ENCODE results near the gene DOC2B.

DOC2B gene

DNA sequence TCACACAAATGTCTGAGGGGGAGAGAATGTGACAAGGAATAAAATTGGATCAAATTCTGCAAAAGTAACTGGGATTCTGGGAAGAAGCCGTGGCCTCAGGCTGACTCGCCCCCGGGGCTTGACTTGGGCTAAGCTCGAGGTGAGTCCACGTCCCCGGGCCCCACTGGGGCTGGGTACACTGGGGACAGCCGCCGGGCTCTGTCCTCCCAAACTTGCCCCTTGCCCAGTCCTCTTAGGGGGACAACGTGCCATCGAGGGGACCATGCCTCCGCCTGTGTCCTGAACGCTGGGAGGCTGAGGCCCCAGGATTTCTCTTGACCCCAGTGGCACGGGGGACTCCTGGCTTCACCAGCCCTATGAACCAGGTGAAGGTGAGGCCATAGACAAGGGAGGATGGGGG lies 21.1 kb downstream of the DOC2B start:
- no peak for DNase-seq

DNA sequence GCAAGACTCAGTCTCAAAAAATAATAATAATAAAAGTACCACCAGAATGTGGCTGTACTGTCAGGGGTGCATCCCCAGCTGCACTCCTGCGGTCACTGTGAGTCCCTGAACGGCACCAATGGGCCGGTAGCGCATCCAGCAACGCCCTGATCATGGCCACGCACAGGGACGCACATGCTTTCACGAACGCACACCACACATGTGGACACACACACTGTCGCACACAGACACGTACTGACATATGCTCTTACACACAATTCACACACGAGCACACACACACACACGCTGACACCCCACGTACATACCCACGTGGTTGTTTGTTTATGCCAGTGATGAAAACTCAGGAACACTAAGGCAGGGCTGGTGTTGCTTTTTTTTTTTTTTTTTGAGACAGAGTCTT lies 21.8 kb downstream of the DOC2B start:
- no peak for DNase-seq

DNA sequence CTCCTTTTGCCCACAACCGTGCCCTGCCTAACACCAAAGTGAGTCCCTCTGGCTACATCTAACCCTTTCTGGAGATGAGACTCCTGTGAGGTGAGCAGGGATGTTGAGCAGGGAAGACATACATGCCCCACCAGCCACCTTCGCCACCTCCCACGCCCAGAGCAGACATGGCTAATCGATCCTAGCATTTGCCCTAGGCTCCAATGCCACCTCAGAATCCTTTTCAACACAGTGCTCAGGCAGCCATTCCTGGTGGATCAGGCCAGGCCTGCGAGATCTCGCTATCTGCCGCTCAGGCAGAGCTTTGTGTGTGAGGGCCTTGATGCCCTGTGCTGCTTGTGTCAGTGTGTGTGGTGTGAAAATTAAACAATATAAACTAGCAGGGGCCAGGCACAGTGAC lies 23.1 kb downstream of the DOC2B start:
- no peak for DNase-seq

DNA sequence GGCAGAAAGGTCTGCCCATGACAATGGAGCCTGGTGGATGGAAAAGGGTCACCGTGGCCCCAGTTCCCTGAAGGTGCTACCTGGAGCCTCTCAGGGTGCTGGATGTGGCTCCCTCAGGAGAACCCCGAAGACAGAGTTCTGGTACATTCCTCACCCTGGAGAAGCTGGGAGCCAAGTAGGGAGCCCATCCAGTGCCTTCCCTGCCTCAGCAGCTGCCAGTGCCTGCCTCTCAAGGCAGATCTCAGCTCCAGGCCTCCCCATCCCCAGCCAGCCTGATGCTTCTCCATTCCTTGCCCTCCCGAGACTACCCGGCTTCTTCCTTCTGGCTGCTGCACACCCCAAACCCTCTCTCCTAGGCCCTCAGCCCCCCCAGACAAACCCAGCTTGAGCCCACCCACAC lies 23.5 kb downstream of the DOC2B start:
- no peak for DNase-seq

DNA sequence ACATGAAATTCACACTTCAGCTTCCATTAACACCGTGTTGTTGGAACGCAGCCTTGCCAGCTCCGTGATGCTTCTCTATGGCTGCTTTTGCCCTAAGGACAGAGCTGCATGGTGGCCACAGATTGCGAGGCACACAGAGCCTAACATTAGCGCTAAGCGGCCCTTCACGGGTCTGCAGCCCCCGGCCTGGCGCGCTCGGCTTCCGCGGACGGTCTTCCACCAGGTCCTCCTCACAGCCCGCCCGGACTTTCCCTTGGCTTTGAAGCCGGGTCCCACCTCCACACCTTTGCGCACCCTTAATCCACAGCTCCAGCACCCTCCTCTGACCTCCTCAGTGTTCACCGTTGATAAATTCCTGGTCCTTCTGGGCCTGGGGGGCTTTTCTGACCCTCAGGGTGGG lies 24.5 kb downstream of the DOC2B start:
- DNase-seq, result no peak

DNA sequence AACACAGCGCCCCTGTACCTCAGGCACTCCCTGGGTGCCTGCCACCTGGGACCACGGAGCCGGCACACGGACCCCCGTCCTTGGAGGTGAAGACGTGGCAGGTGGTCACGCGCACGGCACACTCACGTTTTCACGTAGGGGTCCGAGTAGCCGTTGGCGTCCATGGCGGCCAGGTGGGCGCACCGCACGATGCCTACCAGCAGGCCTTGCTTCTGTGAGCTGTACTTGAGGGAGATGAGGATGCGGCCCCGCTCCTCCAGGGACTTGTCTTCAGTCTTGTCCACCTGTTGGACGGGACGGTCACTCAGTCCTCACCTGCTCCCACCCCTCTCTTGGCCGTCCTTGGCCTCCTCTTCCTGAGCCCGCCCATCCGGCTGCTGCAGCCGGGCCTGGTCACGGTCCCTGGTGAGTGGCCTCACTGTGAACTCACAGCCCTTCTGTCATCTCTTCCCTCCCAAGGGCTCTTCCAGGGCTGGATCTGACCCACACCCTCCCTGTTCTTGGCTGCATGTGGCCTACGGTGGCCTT lies 25.3 kb downstream of the DOC2B start:
- no peak for DNase-seq

DNA sequence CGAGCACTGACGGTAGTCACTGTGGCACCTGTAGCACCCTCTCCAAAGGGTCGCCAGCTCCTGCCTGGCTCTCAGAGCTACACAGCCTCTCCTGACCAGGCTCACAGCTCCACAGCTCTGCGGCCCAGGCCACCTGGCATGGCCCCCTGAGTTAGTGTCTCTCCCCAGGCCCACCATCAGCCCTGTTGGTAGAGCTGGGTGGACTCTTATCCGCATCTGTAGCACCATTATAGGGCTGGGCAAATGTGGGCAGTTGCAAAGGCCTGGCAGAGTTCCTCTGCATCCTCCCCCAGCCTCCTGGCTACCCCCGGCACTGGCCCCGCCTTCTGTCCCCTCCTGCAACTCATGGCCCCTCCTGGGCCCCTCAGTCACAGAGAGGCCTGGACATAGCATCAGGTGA lies 25.9 kb downstream of the DOC2B start:
- no peak for DNase-seq

DNA sequence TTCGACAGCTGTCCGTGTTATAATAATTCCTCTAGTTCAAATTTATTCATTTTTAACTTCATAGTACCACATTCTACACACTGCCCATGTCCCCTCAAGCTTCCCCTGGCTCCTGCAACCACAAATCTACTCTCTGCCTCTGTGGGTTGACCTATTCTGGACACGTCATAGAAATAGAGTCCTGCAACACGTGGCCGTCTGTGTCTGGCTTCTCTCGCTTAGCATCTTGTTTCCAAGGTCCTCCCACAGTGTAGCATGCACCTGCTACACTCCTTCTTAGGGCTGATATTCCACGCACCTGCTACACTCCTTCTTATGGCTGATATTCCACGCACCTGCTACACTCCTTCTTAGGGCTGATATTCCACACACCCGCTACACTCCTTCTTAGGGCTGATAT lies 27.6 kb downstream of the DOC2B start:
- no peak for DNase-seq

DNA sequence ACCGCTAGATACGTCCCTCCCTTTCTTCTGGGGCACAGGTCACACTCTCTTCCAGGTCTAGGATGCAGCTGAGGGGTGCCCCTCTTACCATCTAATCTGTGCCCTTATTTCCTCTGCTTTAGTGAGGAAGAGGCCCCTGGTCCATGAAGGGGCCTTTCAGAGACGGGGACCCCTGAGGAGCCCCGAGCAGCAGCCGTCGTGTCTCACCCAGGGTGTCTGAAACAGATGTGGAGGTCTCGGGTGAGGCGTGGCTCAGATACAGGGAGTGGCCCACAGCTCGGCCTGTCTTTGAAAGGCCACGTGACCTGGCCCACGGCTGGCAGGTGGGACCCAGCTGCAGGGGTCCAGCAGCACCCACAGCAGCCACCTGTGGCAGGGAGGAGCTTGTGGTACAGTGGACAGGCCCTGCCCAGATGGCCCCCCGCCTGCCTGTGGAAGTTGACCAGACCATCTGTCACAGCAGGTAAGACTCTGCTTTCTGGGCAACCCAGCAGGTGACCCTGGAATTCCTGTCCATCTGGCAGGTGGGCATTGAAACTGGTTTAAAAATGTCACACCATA lies 28.5 kb downstream of the DOC2B start:
- no peak for DNase-seq

DNA sequence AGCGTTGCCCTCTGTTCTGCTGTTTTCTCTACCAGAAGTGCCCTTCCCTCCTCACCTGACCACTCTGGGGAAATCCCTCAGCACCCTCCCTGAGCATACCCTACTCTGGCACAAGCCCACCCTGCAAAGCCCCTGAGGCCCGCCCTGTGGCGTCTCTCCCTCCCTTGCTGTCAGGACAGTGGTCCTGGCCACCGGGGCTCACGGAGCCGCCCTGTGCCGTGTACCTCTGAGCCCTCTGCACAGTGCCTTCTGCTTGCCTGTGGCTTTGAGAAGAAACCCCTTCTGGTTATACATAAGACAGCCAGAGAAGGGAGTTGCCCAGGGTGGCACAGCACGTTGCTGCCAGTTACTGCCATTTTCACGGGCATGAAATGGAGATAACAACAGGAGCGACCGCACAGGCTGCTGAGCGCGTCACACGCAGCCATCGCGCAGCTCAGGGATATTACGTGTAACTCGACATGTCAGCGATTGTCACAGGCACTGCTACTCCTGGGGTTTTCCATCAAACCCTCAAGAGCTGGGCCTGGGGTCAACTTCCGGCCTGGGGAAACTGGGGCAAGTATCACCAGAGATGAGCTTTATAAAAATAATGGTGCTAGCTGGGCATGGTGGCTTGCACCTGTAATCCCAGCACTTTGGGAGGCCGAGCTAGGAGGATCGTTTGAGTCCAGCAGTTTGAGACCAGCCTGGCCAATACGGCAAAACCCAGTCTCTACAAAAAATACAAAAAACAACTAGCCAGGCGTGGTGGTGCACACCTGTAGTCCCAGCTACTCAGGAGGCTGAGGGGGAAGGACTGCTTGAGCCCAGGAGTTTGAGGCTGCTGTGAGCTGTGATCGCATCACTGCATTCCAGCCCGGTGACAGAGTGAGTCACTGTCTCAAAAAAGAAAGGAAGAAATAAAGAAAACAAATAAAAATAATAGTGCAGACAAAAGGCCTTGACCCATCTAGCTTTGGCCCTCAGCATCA lies 29.3 kb downstream of the DOC2B start:
- no peak for DNase-seq

DNA sequence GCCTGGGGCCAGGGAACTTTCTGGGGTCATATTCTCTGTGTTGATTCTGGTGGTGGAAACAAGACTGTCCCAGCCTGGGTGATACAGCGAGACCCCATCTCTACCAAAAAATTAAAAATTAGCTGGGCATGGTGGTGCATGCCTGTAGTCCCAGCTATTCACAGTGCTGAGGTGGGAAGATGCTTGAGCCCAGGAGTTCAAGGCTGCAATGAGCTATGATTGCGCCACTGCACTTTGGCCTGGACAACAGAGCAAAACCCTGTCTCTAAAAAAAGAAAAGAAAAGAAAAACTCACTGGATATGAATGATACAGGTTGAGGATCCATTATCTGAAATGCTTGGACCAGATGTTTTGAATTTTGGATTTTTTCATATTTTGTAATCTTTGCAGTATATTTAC lies 30.4 kb downstream of the DOC2B start:
- DNase-seq, result no peak

DNA sequence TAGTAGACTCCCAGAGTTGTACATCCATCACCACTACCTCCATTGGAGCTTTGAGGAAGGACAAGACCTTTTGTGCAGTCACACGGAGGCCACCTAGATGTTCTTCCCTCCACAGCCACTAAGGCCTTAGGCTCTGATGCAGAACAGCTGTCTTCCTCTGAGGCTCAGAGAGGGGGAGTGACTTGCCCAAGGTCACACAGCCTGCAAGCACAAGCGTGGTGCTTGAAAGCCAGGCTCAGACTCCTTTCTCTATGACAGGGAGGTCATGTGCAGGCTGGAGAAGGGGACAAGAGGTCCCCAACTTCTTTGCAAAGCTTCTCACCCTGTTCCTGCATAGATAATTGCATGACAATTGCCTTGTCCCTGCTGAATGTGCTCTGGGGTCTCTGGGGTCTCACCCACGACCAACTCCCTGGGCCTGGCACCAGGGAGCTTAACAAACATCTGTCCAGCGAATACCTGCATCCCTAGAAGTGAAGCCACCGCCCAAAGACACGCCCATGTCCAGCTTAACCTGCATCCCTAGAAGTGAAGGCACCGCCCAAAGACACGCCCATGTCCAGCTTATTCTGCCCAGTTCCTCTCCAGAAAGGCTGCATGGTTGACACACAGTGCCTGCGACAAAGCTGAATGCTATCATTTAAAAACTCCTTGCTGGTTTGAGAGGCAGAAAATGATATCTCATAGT lies 31.4 kb downstream of the DOC2B start:
- DNase-seq, result no peak

DNA sequence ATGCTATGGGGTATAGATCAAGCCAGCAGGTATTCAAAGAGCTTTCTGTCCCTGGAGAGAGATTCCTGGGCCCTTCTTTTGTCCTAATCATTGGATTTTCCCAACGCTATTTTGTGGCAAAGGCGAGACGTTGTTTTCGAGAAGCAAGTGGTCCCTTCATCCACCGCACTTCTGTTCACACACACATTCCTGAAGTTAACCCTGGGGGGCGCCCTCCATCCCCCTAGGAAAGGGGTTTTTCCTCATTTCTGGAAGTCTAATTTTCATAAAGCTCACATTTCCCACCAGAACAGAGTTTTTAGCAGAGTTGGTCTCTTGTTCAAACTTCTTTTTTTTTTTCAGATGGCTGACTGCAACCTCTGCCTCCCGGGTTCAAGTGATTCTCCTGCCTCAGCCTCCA lies 32.2 kb downstream of the DOC2B start:
- DNase-seq, result no peak

DNA sequence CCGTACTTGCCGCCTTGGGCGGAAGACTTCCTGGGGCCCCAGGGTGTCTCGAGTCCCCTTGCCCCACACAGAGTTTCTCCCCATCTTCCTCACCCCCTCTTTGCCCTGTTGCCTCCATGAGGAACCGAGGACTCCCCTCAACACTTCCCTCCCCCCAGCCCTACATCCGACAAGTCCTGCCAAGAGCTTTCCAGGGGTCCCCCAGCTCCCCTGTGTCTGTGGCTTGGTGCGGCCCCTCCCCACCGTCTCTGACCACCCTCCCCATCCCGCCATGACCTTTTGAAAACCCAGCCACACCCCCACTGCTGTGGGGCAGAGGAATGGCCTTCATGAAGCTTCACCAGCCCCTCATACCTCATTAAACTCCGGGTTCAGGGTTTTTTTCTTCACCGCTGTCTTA lies 32.7 kb downstream of the DOC2B start:
- DNase-seq, result no peak

DNA sequence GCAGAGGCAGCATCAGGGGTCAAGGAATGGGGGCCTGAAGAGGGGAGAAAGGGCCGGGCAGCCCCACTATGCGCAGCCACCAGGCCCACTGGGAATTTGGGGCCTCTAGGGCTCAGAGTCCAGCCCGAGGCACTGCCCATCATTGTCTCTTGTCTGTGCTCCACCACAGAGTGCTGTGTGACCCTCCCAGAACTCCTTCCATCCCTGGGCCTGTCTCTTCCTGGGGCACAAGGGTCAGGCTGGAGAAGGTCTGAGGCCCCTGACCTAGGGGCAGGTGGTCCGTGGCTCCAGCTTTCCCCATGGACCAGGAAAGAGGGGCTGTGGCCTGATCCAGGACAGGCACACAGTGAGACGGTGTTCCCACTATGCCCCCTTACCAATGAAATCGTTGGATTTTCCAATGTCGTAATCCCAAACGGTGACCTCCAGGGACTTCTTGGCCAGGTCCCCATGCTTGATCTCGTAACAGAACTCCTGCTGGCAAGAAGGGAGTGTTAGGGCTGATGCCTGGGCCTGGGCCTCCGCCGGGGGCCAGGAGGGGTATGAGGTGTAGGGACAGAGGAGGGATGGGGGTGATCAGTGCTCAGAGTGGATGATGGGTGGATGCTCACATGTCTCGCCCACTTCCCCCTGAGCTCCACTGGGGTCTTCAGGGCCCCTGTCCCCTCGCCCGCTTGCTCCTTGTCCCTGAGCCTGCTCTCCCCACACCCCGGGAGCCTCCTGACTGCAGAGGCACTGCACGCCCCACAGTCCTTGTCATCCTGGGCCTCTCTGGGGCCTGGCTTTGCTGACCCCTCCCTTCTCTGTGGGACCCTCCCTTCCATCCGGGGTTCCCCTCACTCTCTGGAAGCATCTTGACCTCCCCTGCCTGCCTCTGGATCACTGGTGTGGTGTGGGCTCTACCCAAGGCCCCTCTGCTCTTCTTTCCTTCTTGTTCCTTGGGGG lies 33.4 kb downstream of the DOC2B start:
- no peak for DNase-seq

DNA sequence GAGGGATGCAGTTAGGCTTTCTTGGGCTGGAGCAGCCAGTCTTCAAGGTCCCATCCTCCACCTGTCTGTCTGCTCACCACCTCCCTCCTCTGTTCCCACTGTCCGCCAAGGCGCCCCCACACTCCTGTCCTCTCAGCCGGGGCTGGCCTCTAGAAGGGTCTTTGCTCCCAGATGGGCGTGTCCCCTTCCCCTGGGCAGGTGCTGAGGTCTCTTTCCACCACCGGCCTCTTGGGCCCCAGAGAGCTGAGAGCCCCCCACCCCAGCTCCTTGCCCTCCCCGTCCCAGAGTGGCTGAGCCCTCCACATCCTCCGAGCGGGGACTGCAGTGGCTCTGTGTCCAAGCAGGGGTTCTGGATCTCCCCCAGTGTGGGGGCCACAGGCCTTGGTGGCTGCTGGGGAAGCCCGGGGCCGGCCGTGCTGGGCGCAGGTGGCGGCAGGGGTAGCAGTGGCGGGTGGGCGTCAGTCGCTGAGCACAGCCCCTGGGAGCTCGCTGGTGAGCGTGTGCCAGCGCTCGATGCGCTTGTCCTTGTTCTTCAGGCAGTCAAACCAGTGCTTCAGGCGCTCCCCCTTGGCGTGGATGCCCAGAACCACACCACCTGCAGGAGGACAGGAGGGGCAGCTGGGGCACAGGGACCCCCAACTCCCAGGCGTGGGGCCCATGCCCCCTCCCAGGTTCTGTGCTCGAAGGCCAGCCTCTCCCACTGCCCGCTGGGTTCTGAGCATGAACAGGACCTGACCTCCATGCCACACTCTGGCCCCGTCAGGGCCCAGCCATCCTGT lies 34.3 kb downstream of the DOC2B start:
- no peak for DNase-seq

DNA sequence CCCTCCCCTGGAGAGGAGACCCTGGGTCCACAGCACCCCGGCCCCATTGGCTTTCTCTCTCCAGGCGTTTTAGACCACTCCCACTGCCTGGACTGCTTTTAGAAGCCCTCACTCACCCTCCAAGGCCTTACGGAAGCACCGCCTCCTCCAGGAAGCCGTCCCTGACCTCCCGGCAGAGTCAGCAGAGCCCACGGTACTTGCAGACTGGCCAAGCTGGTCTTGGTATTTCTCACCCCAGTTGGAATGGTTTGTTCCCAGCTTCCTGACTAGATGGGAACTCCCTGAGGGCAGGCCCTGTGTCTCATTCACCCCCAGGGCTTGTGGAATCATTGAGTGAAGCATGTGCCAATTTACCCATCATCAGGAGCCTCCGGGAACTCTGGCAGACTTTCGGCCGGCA lies 34.9 kb downstream of the DOC2B start:
- DNase-seq, result no peak

DNA sequence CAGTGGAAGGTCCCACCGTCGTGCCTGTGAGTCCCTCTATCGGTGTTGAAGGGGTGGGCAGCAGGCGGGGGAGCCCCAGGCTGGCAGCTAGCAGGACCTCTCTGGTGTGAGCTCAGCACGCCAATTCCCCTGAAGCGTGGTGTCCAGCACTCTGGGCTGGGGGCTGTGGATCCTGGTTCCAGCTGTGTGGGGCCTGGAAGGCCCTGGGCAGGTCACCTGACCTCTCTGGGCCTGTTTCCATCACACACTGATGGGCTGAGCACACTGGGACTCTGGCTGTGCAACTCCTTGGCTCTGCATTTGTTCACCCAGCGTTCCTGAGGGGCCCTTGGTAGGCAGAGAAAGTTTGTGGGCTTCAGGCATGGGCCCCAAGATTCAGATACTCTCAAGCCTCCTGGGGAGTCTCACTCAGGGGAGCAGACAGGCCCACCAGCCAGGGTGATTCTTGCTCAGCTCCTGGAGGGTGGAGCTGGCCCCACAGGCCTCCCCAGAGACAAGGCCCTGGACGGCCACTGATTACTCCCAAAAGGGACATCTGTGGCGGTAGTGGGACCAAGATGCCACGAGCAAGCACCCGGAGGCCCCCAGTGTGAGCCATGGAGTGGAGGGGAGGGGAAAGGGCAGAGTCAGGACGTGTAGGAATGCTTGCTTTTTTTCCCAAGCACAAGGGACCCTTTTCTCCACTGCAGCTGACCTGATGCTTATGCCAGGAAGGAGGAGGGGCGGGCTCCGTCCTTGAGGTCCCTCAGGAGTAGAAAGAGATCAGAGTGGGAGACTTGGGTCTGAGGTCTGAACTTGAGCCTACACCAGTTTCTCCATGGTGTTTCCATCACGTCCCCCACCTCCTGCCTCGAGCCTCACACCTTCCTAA lies 35.5 kb downstream of the DOC2B start:
- DNase-seq, result no peak

DNA sequence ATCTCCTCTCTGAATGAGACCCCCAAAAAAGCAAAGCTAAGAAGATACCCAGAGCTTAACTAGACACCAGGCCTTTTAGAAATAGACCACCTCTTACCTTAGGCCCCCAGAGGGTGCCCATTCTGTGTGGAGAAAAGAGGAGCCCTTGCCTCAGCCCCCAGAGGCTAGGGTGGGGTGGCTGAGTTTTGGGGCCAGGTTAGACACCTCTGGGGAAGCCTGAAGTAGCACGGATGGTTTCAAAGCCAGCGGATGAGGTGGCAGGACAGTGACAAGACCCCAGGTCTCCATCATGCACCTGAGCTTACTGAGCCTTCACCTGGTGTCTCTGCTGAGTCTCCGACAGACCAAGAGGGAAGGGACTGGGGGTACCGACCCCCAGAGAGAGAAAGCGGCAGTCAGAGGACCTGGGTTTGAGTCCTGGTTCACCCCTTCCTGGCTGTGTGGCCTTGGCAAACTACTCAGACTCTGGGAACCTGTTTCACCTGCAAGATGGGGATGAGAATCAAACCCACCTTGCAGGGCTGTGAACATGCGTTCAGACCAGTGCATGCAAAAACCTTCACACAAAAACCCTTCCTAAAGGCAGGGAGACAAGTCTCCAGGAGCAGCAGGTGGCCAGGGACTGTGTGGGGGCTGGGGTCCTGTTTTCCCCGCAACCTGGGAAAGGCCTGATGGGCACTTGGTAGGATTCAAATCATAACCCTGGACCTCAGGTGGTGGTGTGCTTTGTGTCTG lies 36.3 kb downstream of the DOC2B start:
- DNase-seq, result no peak

DNA sequence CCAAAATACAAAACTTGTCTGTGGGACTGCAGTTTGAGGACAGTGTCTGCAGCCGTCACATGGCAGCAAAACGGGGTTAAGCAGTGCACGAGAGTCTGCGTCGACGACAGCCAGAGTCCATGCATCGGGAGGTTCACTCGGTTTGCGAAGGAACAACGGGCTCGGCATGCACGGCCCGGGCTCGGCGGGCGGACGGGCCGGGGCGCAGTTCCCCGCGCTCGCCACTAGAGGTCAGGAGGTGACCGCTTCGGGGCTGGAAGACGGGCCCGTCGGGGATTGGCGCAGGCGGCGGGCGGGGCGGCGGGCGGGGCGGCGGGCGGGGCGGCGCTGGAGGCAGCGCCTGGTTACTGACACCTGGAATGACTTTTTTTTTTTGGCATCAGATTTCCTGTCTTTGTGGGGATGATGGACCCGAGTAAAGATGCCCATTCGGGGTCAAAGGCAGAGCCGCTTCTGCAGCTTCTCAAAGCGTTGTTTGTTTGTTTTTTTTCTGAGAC lies 37.6 kb downstream of the DOC2B start:
- DNase-seq, result peak; percentile 90

Data from eye (tissue), 1 donor.